HepG2 (cell line): ENCODE results near the gene DAB1. TPM values are rescaled to one million over a fixed set of nuclear protein-coding genes. Genes with fewer than 3 reads are reported as not detected.

Source experiments
- ATAC-seq: fragments of 200-7000 bp; cut with Tn5 transposase; 3 replicates; pipeline ENCODE4 v1.9.1; 2020; ENCODE audit warnings: mild to moderate bottlenecking, moderate library complexity
- BruUV-seq: library from RNA; stranded (reverse); fragments of 400-500 nt; replicated peaks from 2 replicates; lab custom pipeline; 2021; lab: Mats Ljungman, UMichigan
- CTCF ChIA-PET: fragments of 300-600 bp; formaldehyde crosslinking; extraction: SDS; loops from one replicate; lab custom pipeline; 2021; ENCODE audit warnings: low total read pairs, inconsistent platforms, low intra/inter-chr PET ratio; lab: Yijun Ruan, JAX
- POLR2A ChIA-PET: fragments of 350-600 bp; sonication (Branson Sonifier 250); formaldehyde crosslinking; loops from one replicate; lab custom pipeline; 2020; ENCODE audit warnings: antibody characterized with exemption, inconsistent platforms; lab: Yijun Ruan, JAX
- DNase-seq: peaks from one replicate; pipeline ENCODE4 v3.0.0-alpha.2; 2015; ENCODE audit warnings: low spot score
- FAIRE-seq: peaks from 3 replicates; lab custom pipeline; 2011; peaks lifted over from hg19 to GRCh38; lab: Jason Lieb, UNC
- H2AFZ ChIP-seq: one replicate; pipeline ENCODE4 v1.6.1; 2011; ENCODE audit warnings: low read length, inconsistent platforms
- H3K27ac ChIP-seq: fragments of 300-600 bp; 3 replicates; pipeline ENCODE4 v1.8.0; 2011; ENCODE audit warnings: mixed run types, mild to moderate bottlenecking, mixed read lengths, low read length, inconsistent platforms; ENCODE audit not compliant: insufficient read depth; ENCODE audit errors: extremely low read length
- H3K27me3 ChIP-seq, 2 experiments: fragments of 200-600 bp in 1 of 2; 2 replicates in 1 of 2; 3 replicates in 1 of 2; pipeline versions ENCODE4 v1.6.0 to v1.8.0; 2011; ENCODE audit warnings: low read length in 2 of 2, mild to moderate bottlenecking in 2 of 2, moderate library complexity in 2 of 2, inconsistent platforms in 1 of 2; ENCODE audit not compliant: insufficient read depth in 2 of 2, control insufficient read depth in 1 of 2
- H3K36me3 ChIP-seq, 2 experiments: fragments of 200-600 bp in 1 of 2; replicated peaks in 1 of 2; 2 replicates in 1 of 2; 3 replicates in 1 of 2; pipeline versions ENCODE4 v1.5.1 to v1.8.0; 2011; ENCODE audit warnings: low read length in 2 of 2, inconsistent platforms in 1 of 2; ENCODE audit not compliant: insufficient read depth in 2 of 2, control insufficient read depth in 1 of 2
- H3K4me1 ChIP-seq: 2 replicates; pipeline ENCODE4 v1.5.1; 2012; ENCODE audit warnings: low read length, inconsistent platforms; ENCODE audit not compliant: insufficient read depth
- H3K4me2 ChIP-seq: 2 replicates; pipeline ENCODE4 v1.6.0; 2011; ENCODE audit warnings: low read depth, low read length, inconsistent platforms
- H3K4me3 ChIP-seq, 3 experiments: fragments of 200-600 bp in 1 of 3; sonication (generic), shearing (Covaris generic) in 1 of 3; replicated peaks in 1 of 3; 2 replicates each; pipeline ENCODE4 v1.5.1; 2011 to 2016; ENCODE audit warnings: low read length in 3 of 3, inconsistent platforms in 2 of 3, low read depth in 2 of 3, mild to moderate bottlenecking in 2 of 3, control low read depth in 1 of 3, mixed read lengths in 1 of 3; ENCODE audit not compliant: insufficient read depth in 1 of 3
- H3K79me2 ChIP-seq: one replicate; pipeline ENCODE4 v1.6.1; 2011; ENCODE audit warnings: low read length, inconsistent platforms; ENCODE audit not compliant: insufficient read depth
- H3K9ac ChIP-seq: 2 replicates; pipeline ENCODE4 v1.6.0; 2011; ENCODE audit warnings: mild to moderate bottlenecking, low read depth, low read length, inconsistent platforms; ENCODE audit not compliant: insufficient read depth
- H3K9me3 ChIP-seq: 2 replicates; pipeline ENCODE4 v1.5.1; 2012; ENCODE audit warnings: mild to moderate bottlenecking, low read length
- H4K20me1 ChIP-seq: 2 replicates; pipeline ENCODE4 v1.6.0; 2011; ENCODE audit warnings: inconsistent platforms, mild to moderate bottlenecking, low read length, moderate library complexity; ENCODE audit not compliant: insufficient read depth
- FOXC1 ChIP-seq: sonication (generic); formaldehyde crosslinking; IDR thresholded peaks from 2 replicates; pipeline ENCODE4 v1.8.0; 2022; ENCODE audit warnings: mild to moderate bottlenecking, missing genetic modification reagents, borderline replicate concordance
- HMG20B ChIP-seq: conservative IDR thresholded peaks from 2 replicates; pipeline ENCODE4 v1.6.1; 2016; ENCODE audit warnings: missing genetic modification reagents, missing compliant biosample characterization
- HNRNPL ChIP-seq: fragments of 200-400 bp; formaldehyde crosslinking; IDR thresholded peaks from 2 replicates; pipeline ENCODE4 v1.6.1; 2017; ENCODE audit warnings: mild to moderate bottlenecking, low read depth, low read length
- MED1 ChIP-seq: sonication (generic); formaldehyde crosslinking; IDR thresholded peaks from 2 replicates; pipeline ENCODE4 v1.4.0; 2020; ENCODE audit warnings: missing genetic modification reagents
- MIER2 ChIP-seq: IDR thresholded peaks from 2 replicates; pipeline ENCODE4 v1.6.1; 2016; ENCODE audit warnings: missing biosample characterization, missing genetic modification reagents
- MTF1 ChIP-seq: sonication (generic); formaldehyde crosslinking; IDR thresholded peaks from 2 replicates; pipeline ENCODE4 v1.5.0; 2020; ENCODE audit warnings: missing genetic modification reagents
- NR2C2 ChIP-seq: sonication (generic); formaldehyde crosslinking; IDR thresholded peaks from 2 replicates; pipeline ENCODE4 v1.4.0; 2020; ENCODE audit warnings: missing genetic modification reagents, mild to moderate bottlenecking, moderate library complexity, borderline replicate concordance
- ONECUT2 ChIP-seq: sonication (generic); formaldehyde crosslinking; IDR thresholded peaks from 2 replicates; pipeline ENCODE4 v1.4.0; 2020; ENCODE audit warnings: missing genetic modification reagents
- TBX2 ChIP-seq: sonication (generic); formaldehyde crosslinking; IDR thresholded peaks from 2 replicates; pipeline ENCODE4 v1.5.0; 2020; ENCODE audit warnings: missing genetic modification reagents, mild to moderate bottlenecking, borderline replicate concordance
- TCF7 ChIP-seq: sonication (generic); IDR thresholded peaks from 2 replicates; pipeline ENCODE4 v1.6.1; 2016; ENCODE audit warnings: antibody characterized with exemption, low read depth
- ZNF263 ChIP-seq: sonication (generic); formaldehyde crosslinking; IDR thresholded peaks from 2 replicates; pipeline ENCODE4 v1.4.0; 2020; ENCODE audit warnings: missing genetic modification reagents
- ZNF501 ChIP-seq: sonication (generic); formaldehyde crosslinking; IDR thresholded peaks from 2 replicates; pipeline ENCODE4 v1.5.1; 2020; ENCODE audit warnings: mild to moderate bottlenecking, moderate library complexity, missing genetic modification reagents
- ZNF598 ChIP-seq: sonication (generic); formaldehyde crosslinking; IDR thresholded peaks from 2 replicates; pipeline ENCODE4 v1.5.1; 2020; ENCODE audit warnings: mild to moderate bottlenecking, missing genetic modification reagents, borderline replicate concordance
- WGBS: methylation state at CpG from one replicate; pipeline ENCODE4 v1.1.6; 2017; ENCODE audit warnings: low lambda C conversion rate; 5-methylcytosine and 5-hydroxymethylcytosine counted together
- in situ Hi-C: cut with HindIII; loops from 2 replicates; pipeline ENCODE4 v1.10.0; 2017; ENCODE audit warnings: low pct_unique_long_range_greater_than_20kb; ENCODE audit not compliant: extremely low pct_ligation_motif_present
- intact Hi-C: fragments of 100-400 bp; cut with micrococcal nuclease; formaldehyde crosslinking; loops from one replicate; pipeline ENCODE4 v1.10.0; 2022; ENCODE audit not compliant: unreplicated experiment
- polyA plus RNA-seq, 8 experiments: library from polyadenylated mRNA; depleted of rRNA in 3 of 8; stranded (reverse) in 7 of 8; unstranded in 1 of 8; fragments of >200 nt; fragmentation: Illumina TruSeq in 4 of 8; extraction: Trizol in 4 of 8; gene quantifications; 2 replicates each; pipeline versions ENCODE4 v1.2.1 to v1.2.3, GENCODE V29; 2011 to 2016; ENCODE audit warnings: low read depth in 4 of 8, missing spikeins in 1 of 8, mixed read lengths in 1 of 8; ENCODE audit not compliant: insufficient read depth in 1 of 8
- total RNA-seq, 5 experiments: library from RNA; depleted of rRNA; stranded (reverse); fragments of >200 nt; fragmentation: Illumina TruSeq; extraction: Trizol; gene quantifications; 2 replicates each; pipeline ENCODE4 v1.2.3, GENCODE V29; 2016; ENCODE audit warnings: low read depth in 1 of 5
- TF ChIP-seq, protein P1 (sequence below): sonication (generic); formaldehyde crosslinking; conservative IDR thresholded peaks from 2 replicates; pipeline ENCODE4 v1.8.1; 2023; ENCODE audit warnings: missing genetic modification reagents
- TF ChIP-seq, protein P2 (sequence below): IDR thresholded peaks from 2 replicates; pipeline ENCODE4 v1.6.1; 2016; ENCODE audit warnings: missing compliant biosample characterization, missing genetic modification reagents, borderline replicate concordance
- TF ChIP-seq, protein P3 (sequence below): sonication (generic); formaldehyde crosslinking; IDR thresholded peaks from 2 replicates; pipeline ENCODE4 v1.5.0; 2020; ENCODE audit warnings: mild to moderate bottlenecking, missing genetic modification reagents, moderate library complexity

Gene DAB1
- total and polyA plus RNA-seq, 2 of the 13 experiments (the other 11 are each of a cell fraction or from before 2014, with no cell fraction given) = 0.04 to 0.13 TPM

DNA sequence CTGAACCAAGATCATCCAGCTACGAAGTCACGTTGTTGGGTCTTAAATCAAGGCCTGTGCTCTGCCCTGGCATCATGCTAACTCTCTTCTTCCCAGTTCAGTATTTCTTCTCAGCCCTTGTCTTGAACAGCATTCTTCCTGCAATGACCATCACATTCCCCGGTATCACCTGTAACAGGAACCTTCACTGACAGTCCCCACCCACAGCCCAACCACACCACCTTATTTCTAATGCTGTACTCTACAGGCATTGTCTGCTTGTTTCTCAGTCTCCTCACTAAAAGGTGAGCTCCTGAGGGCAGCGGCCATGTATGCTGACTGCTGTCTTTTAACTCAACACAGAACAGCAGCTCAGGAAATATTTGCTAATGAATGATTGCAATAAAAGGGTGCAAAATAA is 54.0 kb downstream of the DAB1 start:
- ATAC-seq (no peak), FAIRE-seq (no peak)

DNA sequence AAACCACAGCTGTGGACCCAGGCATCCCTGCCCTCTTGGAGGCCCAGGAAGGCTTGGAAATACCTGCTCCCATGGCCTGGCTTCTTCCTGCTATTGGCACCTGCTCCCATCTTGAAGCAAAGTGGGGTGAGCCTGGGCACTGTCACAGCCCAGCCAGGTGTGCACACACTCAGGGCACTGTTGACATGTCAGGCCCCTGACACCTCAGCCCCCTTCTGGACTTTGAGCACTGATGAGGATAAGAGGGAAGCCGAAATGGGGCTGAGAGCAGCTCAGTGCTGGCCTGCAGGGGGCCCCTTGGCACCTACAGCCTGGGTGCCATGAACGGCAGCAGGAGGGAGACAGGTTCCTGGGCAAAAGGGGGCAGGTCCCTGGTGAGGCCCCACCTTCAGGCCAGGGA is 55.9 kb downstream of the DAB1 start:
- H3K9ac ChIP-seq = no peak overlapping the region
- intact Hi-C loops = no loop called here
- no peak for FAIRE-seq
- CTCF ChIA-PET = no interaction called here
- peak; percentile 80 for ATAC-seq
- no peaks in the 10 kb centered on the region for H4K20me1 ChIP-seq
- POLR2A ChIA-PET = no interaction called here
- 0% methylated on average over 1 of the region's 2 CpGs for WGBS
- H3K4me1 ChIP-seq = peaks cover 7% of the 10 kb centered on the region
- no peak overlapping the region for H3K4me3 ChIP-seq
- no peaks in the 10 kb centered on the region for H3K36me3 ChIP-seq
- H3K9me3 ChIP-seq = no peaks in the 10 kb centered on the region
- no peak overlapping the region for H2AFZ ChIP-seq
- H3K27ac ChIP-seq = no peak overlapping the region
- H3K4me2 ChIP-seq = no peak overlapping the region
- peak; percentile 40 for DNase-seq
- BruUV-seq = no TSS peak
- in situ Hi-C loops = no loop called here
- H3K27me3 ChIP-seq = no peaks in the 10 kb centered on the region
- no peaks in the 10 kb centered on the region for H3K79me2 ChIP-seq
- TF ChIP-seq MTF1 (CRISPR knock-in tag) (no peak), ZNF501 (CRISPR knock-in tag) (no peak), MIER2 (no peak), TBX2 (no peak), MED1 (CRISPR knock-in tag) (no peak), ONECUT2 (no peak), HNRNPL (0 out of 2 replicates have a peak, but pooled peaks have one; percentile 54), HMG20B (CRISPR knock-in tag) (no peak), TCF7 (peak; percentile 18; the same call in 1 of the 2 replicates), ZNF598 (no peak), ZNF263 (no peak)
- TF ChIP-seq, protein P1, sequence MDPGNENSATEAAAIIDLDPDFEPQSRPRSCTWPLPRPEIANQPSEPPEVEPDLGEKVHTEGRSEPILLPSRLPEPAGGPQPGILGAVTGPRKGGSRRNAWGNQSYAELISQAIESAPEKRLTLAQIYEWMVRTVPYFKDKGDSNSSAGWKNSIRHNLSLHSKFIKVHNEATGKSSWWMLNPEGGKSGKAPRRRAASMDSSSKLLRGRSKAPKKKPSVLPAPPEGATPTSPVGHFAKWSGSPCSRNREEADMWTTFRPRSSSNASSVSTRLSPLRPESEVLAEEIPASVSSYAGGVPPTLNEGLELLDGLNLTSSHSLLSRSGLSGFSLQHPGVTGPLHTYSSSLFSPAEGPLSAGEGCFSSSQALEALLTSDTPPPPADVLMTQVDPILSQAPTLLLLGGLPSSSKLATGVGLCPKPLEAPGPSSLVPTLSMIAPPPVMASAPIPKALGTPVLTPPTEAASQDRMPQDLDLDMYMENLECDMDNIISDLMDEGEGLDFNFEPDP (CRISPR knock-in tag) = no peak
- TF ChIP-seq, protein P2, sequence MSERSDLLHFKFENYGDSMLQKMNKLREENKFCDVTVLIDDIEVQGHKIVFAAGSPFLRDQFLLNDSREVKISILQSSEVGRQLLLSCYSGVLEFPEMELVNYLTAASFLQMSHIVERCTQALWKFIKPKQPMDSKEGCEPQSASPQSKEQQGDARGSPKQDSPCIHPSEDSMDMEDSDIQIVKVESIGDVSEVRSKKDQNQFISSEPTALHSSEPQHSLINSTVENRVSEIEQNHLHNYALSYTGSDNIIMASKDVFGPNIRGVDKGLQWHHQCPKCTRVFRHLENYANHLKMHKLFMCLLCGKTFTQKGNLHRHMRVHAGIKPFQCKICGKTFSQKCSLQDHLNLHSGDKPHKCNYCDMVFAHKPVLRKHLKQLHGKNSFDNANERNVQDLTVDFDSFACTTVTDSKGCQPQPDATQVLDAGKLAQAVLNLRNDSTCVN = no peak
- TF ChIP-seq, protein P3, sequence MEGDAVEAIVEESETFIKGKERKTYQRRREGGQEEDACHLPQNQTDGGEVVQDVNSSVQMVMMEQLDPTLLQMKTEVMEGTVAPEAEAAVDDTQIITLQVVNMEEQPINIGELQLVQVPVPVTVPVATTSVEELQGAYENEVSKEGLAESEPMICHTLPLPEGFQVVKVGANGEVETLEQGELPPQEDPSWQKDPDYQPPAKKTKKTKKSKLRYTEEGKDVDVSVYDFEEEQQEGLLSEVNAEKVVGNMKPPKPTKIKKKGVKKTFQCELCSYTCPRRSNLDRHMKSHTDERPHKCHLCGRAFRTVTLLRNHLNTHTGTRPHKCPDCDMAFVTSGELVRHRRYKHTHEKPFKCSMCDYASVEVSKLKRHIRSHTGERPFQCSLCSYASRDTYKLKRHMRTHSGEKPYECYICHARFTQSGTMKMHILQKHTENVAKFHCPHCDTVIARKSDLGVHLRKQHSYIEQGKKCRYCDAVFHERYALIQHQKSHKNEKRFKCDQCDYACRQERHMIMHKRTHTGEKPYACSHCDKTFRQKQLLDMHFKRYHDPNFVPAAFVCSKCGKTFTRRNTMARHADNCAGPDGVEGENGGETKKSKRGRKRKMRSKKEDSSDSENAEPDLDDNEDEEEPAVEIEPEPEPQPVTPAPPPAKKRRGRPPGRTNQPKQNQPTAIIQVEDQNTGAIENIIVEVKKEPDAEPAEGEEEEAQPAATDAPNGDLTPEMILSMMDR (CRISPR knock-in tag) = peak; percentile 41

More for the DNA sequence above, 54.0 kb downstream of the DAB1 start:
- H4K20me1 ChIP-seq = no peaks in the 10 kb centered on the region
- no TSS peak for BruUV-seq
- ChIA-PET POLR2A (no interaction called here), CTCF (no interaction called here)
- H3K4me1 ChIP-seq = peaks cover 7% of the 10 kb centered on the region
- 50% methylated on average over 4 of the region's 4 CpGs for WGBS
- no peak overlapping the region for H2AFZ ChIP-seq
- TF ChIP-seq NR2C2 (CRISPR knock-in tag) (no peak), FOXC1 (CRISPR knock-in tag) (no peak)
- no peak overlapping the region for H3K27ac ChIP-seq
- no peak overlapping the region for H3K9ac ChIP-seq
- H3K79me2 ChIP-seq = no peaks in the 10 kb centered on the region
- H3K9me3 ChIP-seq = no peaks in the 10 kb centered on the region
- no peaks in the 10 kb centered on the region for H3K27me3 ChIP-seq
- in situ Hi-C loops = no loop called here
- H3K4me2 ChIP-seq = no peak overlapping the region
- no peak for DNase-seq
- intact Hi-C loops = no loop called here
- no peak overlapping the region for H3K4me3 ChIP-seq
- H3K36me3 ChIP-seq = no peaks in the 10 kb centered on the region
